HG03097 (cell line): ENCODE measurements around the gene NKD1.

Source experiments
- ATAC-seq: cut with Tn5 transposase; IDR thresholded peaks from one replicate; pipeline ENCODE4 v1.9.1; 2021; ENCODE audit not compliant: unreplicated experiment, low FRiP score

The NKD1 gene

GRCh38 chr16:50666658-50667496 is 118.7 kb downstream of the NKD1 start:
- ATAC-seq: peak; percentile 57

DNA sequence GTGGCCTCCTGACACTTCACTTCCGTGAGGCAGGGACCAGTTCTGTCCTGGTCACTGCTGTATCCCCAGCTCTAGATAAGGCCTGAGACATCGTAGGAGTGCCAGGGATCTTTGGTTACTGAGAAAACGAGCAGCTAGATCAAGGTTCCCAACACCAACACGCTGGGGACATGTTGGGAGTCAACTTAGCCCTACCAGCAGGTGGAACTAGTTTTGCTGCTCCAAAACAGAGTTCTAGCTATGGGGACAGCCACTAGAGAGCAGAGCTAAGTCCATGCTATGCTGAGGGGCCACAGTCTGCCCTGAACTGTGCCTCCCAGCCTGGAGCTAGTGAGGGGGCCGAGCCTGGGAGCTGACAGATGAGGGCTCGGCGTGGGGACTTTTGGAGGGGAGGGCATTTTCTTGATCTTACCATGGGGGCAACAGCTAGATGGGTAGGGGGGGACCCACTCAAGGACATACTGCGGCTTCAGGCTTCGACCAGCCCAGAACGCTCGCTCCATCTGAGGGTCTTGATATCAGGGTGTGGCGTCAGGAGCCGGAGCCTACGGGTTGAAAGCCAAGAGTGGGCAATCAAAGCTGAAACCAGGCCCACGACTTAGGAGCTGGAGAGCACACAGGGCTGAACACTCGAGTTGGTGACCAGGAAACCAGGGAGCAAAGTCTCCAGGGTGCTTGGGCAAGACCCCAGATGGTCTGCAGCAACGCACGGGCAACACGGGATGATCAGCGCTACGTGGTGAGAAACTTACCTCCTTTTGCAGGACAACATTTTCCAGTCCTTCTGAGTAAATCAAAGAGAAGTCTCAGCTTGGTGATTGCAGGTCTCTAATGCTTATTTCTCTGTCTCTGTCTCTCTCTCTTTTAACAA is 119.5 kb downstream of the NKD1 start:
- ATAC-seq: no peak

DNA sequence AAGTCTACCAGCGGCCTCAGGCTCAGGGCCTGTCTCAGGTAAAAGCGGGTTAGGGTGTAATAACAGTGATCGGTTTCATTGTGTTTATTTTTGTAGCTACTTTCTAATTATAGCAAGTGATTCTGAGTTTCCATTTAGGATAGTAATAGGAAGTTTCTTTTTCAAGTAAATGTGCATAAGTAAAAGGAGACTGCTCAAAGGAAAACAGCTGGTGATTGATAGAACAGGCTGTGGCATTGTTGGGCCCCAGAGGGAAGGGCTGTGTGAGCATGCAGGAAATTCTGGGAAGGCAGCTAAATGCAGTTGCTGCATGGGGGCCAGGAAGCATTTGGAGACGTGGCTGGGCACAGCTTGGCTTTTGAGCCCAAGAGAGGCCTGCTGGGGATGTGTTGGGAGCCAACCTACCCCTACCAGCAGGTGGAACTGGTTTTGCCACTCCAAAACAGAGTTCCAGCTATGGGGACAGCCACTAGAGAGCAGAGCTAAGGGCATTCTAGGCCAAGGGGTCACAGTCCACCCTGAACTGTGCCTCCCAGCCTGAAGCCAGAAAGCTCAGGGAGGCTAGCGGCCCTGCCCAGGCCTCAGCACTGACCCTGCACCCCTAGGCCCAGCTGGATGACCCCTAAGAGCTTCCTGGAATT is 120.3 kb downstream of the NKD1 start:
- no peak for ATAC-seq

- no peak for ATAC-seq
These were observed 121.5 kb downstream of the NKD1 start for GRCh38 chr16:50669741-50670140.

GRCh38 chr16:50670476-50670875 is 122.3 kb downstream of the NKD1 start:
- ATAC-seq: no peak

DNA sequence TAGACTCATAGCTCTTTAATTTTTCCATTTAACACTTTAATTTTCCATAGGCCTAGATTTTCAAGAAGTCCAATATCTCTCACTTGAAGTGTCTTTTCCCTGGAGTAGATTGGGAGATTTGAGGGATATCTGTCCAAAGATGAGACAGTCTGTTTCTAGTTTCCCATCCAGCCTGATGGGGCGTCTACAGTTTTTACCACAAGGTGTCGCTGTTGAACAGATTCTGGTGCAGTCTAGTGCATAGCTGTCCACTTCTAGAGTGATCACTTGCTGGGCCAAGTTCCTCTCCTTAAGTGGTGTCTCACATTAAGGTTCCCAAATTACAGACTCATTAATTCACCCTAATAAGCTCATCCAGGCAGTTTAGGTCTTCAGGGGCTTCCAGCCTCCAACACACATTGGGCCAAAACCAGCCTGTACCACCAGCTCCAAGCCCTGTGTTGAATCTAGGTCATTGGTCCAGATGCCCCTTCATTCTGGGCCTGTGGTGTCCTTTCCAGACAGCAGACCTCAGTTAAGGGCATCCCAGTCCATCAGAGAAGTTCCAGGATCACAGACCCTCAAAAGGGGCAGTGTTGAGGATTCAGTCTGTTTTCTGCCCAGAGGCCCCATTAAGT is 123.6 kb downstream of the NKD1 start:
- ATAC-seq: no peak

- no peak for ATAC-seq
These were observed 125.5 kb downstream of the NKD1 start for GRCh38 chr16:50673496-50674275.

DNA sequence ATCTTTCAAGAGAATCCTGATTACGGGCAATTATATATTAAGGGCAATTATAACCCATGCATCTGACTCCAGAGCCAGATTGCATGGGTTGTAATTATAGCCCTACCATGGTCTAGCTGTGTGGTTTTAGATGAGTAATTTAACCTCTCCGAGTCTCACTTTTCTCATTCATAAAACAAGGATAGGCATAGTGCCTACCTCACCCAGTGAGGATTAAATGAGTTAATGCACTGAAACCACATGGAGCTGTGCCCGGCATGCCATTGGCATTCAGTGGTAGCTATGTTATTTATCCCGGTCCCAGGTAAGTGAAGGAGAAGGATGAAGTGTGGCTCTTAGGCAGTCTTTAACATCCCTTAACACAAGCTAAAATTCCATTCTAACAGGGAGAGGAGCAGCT is 126.6 kb downstream of the NKD1 start:
- ATAC-seq: no peak

DNA sequence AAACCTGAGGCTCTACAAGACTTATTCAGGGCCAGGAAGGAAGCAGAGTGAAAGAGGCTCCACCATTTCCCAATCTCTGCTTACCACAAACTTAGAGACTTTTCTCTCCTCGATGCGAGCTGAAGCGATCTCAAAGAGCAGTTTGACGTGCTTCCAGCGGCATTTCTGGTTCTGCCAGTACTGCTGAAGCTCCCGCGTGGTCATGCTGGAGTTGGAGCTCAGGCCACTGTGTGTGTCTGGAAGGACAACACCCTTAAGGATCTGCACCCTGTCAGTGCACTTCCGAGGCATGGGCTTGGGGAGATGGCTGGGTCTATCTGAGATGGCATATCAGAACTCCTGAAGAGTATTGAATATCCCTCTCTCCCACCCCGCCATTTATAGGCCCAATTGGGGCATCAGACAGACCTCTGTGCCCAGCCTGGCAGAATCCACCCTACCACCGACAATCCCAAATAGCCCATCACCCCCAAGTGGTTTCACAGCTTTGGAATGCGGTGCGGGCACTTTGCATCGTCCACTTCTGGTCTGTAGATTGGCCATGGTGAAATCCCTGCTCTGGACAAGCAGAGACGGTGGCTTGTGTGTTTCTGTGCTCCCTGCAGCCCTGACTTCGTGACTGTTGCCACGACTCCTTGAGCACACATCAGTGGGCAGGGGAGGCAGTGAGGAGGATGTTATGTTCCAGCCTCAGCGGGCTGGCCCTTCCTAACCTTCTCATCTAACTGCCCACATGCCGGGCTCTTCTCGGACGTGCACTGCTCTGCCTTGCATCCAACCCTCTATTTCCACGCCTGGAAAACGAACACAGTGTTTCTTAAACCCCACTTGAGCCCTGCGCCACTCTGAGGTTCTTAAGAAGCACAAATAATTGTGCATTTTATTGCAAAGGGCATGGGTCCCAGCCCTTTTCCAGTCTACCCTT is 127.8 kb downstream of the NKD1 start:
- no peak for ATAC-seq

DNA sequence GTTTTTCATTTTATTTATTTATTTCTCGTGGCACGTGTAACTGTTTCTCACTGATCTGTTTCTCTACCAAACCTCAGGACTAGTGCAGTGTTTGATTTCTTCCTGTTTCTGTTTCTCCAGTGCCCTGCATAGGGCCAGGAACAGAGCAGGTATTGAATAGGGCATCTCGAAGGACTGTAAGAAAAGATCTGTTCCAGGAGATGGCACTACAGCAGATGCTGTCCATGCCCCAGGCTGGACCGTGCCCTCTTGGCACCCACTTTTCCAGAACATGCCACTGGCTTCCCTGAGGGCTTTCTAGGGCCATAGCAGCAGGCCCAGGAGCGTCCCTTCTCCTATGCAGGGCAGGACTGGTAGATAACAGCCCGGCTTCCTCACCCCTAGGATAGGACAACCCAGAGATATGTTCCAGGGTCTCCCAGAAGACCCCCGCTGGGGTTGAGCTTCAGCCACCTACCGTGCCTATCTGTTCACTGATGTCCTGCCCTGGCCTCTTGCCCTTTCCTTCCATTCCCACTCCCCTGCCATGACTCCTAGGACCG is 128.6 kb downstream of the NKD1 start:
- ATAC-seq: no peak

- no peak for ATAC-seq
These were observed 129.2 kb downstream of the NKD1 start for GRCh38 chr16:50677351-50677750.

DNA sequence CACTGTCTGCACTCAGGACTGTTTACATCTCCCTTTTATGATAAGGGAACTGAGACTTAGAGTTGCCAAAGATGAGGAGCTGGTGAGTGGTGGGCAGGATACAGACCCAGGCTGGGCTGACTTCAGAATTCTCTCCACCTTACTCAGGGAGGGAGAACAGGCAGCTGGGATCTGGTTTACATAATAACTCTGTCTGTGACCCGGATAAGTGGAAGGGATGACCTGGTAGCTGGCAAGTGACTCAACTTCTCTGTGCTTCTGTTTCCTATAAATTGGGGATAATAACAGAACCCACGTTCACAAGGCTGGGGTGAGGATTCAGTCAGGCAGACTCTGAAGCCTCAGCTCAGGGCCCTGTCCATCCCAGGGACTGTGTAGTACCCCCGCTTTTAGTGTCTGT is 130.3 kb downstream of the NKD1 start:
- ATAC-seq: no peak

DNA sequence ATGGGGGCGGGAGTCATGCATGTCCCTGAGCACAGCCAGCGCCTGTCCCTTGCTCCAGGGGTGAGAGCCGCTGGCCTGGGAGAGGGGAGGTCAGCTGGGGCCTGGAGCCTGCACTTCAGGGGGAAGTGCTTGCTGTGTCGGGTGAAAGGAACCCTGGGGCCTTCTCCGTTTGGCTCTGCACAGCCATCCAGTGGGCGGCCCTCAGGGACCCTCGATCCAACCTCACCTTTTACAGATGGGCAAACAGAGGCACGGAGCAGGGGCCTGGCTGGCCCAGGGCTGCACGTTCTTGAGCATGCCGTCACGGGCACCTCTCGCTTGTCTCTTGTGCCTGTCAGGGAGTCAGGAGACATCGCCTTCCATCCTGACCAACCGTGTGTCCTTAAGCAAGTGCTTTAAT is 131.1 kb downstream of the NKD1 start:
- no peak for ATAC-seq

- no peak for ATAC-seq
These were observed 131.7 kb downstream of the NKD1 start for GRCh38 chr16:50679676-50680555.

- no peak for ATAC-seq
These were observed 132.3 kb downstream of the NKD1 start for GRCh38 chr16:50680556-50680893.

GRCh38 chr16:50681021-50681885 is 133.1 kb downstream of the NKD1 start, which contains the start of gene SNX20:
SNX20 (minus strand) TSS chr16:50681312; CDS start chr16:50677526, 3,786 bp downstream.
- peak; percentile 45 for ATAC-seq
